Thoracic aorta (tissue), 2 donors: ENCODE data around the gene ACY1. TPM values are rescaled to one million over a fixed set of nuclear protein-coding genes. Genes with fewer than 3 reads are reported as not detected.
"Not testable (repeated sequence)": the region's sequence is repeated elsewhere in the genome, so short reads cannot be mapped to it uniquely, and the experiment has no call there.

Experiments used
- ATAC-seq: fragments of 150-250 bp; one replicate; pipeline ENCODE4 v1.8.0; 2017; ENCODE audit warnings: low read depth; ENCODE audit not compliant: insufficient number of reproducible peaks, low FRiP score
- DNase-seq: peaks from one replicate; pipeline ENCODE4 v3.0.0-alpha.2; 2020; ENCODE audit warnings: low spot score
- H3K27ac ChIP-seq, 2 donors: fragments of 200-600 bp; sonication (generic); 1 replicate in 1 of 2; 2 replicates in 1 of 2; pipeline ENCODE4 v1.5.1; 2016; ENCODE audit warnings: mild to moderate bottlenecking in 2 of 2, moderate library complexity in 2 of 2
- H3K27me3 ChIP-seq: fragments of 200-600 bp; sonication (generic); replicated peaks from 2 replicates; pipeline ENCODE4 v1.6.0; 2016; ENCODE audit warnings: mild to moderate bottlenecking; ENCODE audit not compliant: insufficient read depth
- H3K36me3 ChIP-seq: fragments of 200-600 bp; sonication (generic); one replicate; pipeline ENCODE4 v1.5.1; 2016
- H3K4me1 ChIP-seq, 2 donors: fragments of 200-600 bp; sonication (generic); 1 replicate in 1 of 2; 2 replicates in 1 of 2; pipeline versions ENCODE4 v1.5.1 to v1.6.0; 2016; ENCODE audit warnings: low read depth in 2 of 2, mild to moderate bottlenecking in 1 of 2; ENCODE audit not compliant: control insufficient read depth in 1 of 2
- H3K4me3 ChIP-seq: fragments of 200-600 bp; sonication (generic); 2 replicates; pipeline ENCODE4 v1.5.1; 2016; ENCODE audit warnings: mild to moderate bottlenecking
- H3K9me3 ChIP-seq: fragments of 200-600 bp; sonication (generic); 2 replicates; pipeline ENCODE4 v1.5.1; 2016
- CTCF ChIP-seq: fragments of 200-600 bp; sonication (generic); IDR thresholded peaks from one replicate; pipeline ENCODE4 v1.5.1; 2019; ENCODE audit warnings: antibody characterized with exemption
- total RNA-seq, 2 donors: library from RNA; depleted of rRNA; stranded (reverse); fragments of >200 nt; gene quantifications; one replicate each; pipeline versions ENCODE4 v1.1.0 to v1.2.3, GENCODE V29; 2016

Gene ACY1
- total RNA-seq, 2 donors from 2014 or later, result 6.1 to 12.3 TPM

- Histone ChIP-seq H3K9me3 (no peaks in the 10 kb centered on the region), H3K27ac (no peak overlapping the region), H3K4me1 (no peaks in the 10 kb centered on the region), H3K36me3 (no peaks in the 10 kb centered on the region), H3K27me3 (no peaks in the 10 kb centered on the region), H3K4me3 (no peak overlapping the region)
- ATAC-seq (no peak), DNase-seq (no peak)
- no peak for TF ChIP-seq CTCF
These were observed 49.5 kb downstream of the ACY1 start for GRCh38 chr3:52032702-52033408.

- H3K4me1 ChIP-seq, H3K9me3 ChIP-seq, H3K27ac ChIP-seq, ATAC-seq, H3K27me3 ChIP-seq, H3K4me3 ChIP-seq, DNase-seq, H3K36me3 ChIP-seq: not testable (repeated sequence)
These were observed 50.4 kb downstream of the ACY1 start for GRCh38 chr3:52033748-52034147.

- no peak for DNase-seq
- Histone ChIP-seq H3K4me1 (peaks cover 0 to 2% of the 10 kb centered on the region in 2 donors), H3K36me3 (no peaks in the 10 kb centered on the region), H3K27me3 (no peaks in the 10 kb centered on the region), H3K4me3 (no peak overlapping the region), H3K27ac (no peak overlapping the region), H3K9me3 (no peaks in the 10 kb centered on the region)
- ATAC-seq, result no peak
- no peak for TF ChIP-seq CTCF
These were observed 50.9 kb downstream of the ACY1 start for GRCh38 chr3:52034212-52034611.

- Histone ChIP-seq H3K27me3 (no peaks in the 10 kb centered on the region), H3K27ac (no peak overlapping the region), H3K9me3 (no peaks in the 10 kb centered on the region), H3K4me3 (no peak overlapping the region), H3K4me1 (peaks cover 3 to 6% of the 10 kb centered on the region in 2 donors), H3K36me3 (no peaks in the 10 kb centered on the region)
- ATAC-seq (no peak), DNase-seq (no peak)
- TF ChIP-seq CTCF, result no peak
These were observed 51.3 kb downstream of the ACY1 start for GRCh38 chr3:52034651-52035050.

GRCh38 chr3:52036222-52036694 is 52.9 kb downstream of the ACY1 start:
- Histone ChIP-seq H3K27ac (no peak overlapping the region), H3K9me3 (no peaks in the 10 kb centered on the region), H3K36me3 (no peaks in the 10 kb centered on the region), H3K4me3 (no peak overlapping the region), H3K4me1 (peaks cover 7 to 22% of the 10 kb centered on the region in 2 donors), H3K27me3 (no peaks in the 10 kb centered on the region)
- TF ChIP-seq CTCF, result no peak
- no peak for ATAC-seq
- DNase-seq, result no peak

GRCh38 chr3:52036829-52037228 is 53.5 kb downstream of the ACY1 start:
- peaks cover 7 to 25% of the 10 kb centered on the region in 2 donors for H3K4me1 ChIP-seq
- ATAC-seq, result no peak
- no peaks in the 10 kb centered on the region for H3K9me3 ChIP-seq
- no peaks in the 10 kb centered on the region for H3K27me3 ChIP-seq
- no peak for DNase-seq
- no peaks in the 10 kb centered on the region for H3K36me3 ChIP-seq
- no peak overlapping the region for H3K27ac ChIP-seq
- no peak for TF ChIP-seq CTCF
- no peak overlapping the region for H3K4me3 ChIP-seq
